Body of pancreas (tissue), 4 donors: ENCODE results near the gene PPP1R12A.

ENCODE experiments used
- POLR2A ChIP-seq, 3 donors: fragments of 450-650 bp; IDR thresholded peaks; one replicate each; pipeline ENCODE4 v1.6.1; 2016; ENCODE audit warnings: antibody characterized with exemption in 3 of 3, mild to moderate bottlenecking in 2 of 3
- TF ChIP-seq, protein P1 (sequence below), 7 experiments: fragments of 450-650 bp in 4 of 7; fragments of 200-600 bp in 3 of 7; sonication (generic) in 3 of 7; IDR thresholded peaks; one replicate each; pipeline ENCODE4 v1.5.1; 2016 to 2019; ENCODE audit warnings: antibody characterized with exemption in 7 of 7

GRCh38 chr12:79975143-79975542, 40.2 kb upstream of the PPP1R12A start:
- TF ChIP-seq, protein P1, sequence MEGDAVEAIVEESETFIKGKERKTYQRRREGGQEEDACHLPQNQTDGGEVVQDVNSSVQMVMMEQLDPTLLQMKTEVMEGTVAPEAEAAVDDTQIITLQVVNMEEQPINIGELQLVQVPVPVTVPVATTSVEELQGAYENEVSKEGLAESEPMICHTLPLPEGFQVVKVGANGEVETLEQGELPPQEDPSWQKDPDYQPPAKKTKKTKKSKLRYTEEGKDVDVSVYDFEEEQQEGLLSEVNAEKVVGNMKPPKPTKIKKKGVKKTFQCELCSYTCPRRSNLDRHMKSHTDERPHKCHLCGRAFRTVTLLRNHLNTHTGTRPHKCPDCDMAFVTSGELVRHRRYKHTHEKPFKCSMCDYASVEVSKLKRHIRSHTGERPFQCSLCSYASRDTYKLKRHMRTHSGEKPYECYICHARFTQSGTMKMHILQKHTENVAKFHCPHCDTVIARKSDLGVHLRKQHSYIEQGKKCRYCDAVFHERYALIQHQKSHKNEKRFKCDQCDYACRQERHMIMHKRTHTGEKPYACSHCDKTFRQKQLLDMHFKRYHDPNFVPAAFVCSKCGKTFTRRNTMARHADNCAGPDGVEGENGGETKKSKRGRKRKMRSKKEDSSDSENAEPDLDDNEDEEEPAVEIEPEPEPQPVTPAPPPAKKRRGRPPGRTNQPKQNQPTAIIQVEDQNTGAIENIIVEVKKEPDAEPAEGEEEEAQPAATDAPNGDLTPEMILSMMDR (IDR thresholded peaks at IDR 0.05): no peak
- no peak for TF ChIP-seq POLR2A (IDR thresholded peaks at IDR 0.05)
